A549 treated with Mapracorat at 1 μM for 4 hours (cell line): ENCODE data around the gene SMYD4. TPM values are rescaled to one million over a fixed set of nuclear protein-coding genes. Genes with fewer than 3 reads are reported as not detected.

Experiments
- total RNA-seq: library from RNA; stranded (reverse); fragments of 200-300 nt; extraction: Qiagen RNA extraction; gene quantifications from 5 replicates; pipeline ENCODE4 v1.2.3, GENCODE V29; 2022

Gene SMYD4, protein sequence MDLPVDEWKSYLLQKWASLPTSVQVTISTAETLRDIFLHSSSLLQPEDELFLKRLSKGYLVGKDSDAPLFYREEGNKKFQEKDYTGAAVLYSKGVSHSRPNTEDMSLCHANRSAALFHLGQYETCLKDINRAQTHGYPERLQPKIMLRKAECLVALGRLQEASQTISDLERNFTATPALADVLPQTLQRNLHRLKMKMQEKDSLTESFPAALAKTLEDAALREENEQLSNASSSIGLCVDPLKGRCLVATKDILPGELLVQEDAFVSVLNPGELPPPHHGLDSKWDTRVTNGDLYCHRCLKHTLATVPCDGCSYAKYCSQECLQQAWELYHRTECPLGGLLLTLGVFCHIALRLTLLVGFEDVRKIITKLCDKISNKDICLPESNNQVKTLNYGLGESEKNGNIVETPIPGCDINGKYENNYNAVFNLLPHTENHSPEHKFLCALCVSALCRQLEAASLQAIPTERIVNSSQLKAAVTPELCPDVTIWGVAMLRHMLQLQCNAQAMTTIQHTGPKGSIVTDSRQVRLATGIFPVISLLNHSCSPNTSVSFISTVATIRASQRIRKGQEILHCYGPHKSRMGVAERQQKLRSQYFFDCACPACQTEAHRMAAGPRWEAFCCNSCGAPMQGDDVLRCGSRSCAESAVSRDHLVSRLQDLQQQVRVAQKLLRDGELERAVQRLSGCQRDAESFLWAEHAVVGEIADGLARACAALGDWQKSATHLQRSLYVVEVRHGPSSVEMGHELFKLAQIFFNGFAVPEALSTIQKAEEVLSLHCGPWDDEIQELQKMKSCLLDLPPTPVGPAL
- 7.7 to 10.1 TPM (median 8.9 TPM) in 5 replicates for total RNA-seq

DNA sequence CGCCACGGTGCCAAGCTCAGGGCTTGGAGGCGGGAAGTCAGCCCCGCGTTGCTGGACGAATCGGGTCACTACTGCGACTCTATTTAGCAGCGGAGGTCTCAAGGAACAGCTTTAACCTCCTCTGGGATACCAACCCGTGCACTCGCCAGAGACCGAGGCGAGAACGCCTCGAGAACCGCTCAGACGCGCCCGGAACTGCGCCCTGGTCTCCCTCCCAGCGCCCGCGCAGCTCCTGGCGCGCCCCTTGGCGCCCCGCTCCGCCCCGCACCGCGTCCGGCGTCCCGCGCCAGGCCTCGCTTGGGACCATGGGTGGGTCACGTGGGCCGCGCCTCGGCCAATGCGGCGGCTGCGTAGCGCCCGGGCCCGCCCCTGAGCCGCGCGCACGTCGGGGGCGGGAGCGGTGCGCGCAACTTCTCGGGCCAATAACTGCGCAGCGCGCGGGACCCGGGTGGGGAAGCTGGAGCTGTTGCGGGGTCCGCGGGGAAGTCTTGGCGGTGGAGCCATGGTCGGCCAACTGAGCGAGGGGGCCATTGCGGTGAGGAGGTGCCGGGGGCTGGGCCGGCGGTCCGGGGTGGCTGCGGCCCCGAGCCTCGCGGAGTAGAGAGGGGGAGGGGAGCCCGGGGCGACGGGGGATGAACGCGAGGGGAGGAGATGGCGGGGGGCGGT is at the start of gene SMYD4, which contains the start of gene RPA1:
Gene SMYD4, minus strand, starts transcription at position 311 of the 666 bp plus-strand sequence. CDS start 1,908 bp downstream, outside the sequence.
Gene RPA1, plus strand, starts transcription at position 414 of the 666 bp plus-strand sequence. Its CDS starts 89 bp downstream, at position 503.

DNA sequence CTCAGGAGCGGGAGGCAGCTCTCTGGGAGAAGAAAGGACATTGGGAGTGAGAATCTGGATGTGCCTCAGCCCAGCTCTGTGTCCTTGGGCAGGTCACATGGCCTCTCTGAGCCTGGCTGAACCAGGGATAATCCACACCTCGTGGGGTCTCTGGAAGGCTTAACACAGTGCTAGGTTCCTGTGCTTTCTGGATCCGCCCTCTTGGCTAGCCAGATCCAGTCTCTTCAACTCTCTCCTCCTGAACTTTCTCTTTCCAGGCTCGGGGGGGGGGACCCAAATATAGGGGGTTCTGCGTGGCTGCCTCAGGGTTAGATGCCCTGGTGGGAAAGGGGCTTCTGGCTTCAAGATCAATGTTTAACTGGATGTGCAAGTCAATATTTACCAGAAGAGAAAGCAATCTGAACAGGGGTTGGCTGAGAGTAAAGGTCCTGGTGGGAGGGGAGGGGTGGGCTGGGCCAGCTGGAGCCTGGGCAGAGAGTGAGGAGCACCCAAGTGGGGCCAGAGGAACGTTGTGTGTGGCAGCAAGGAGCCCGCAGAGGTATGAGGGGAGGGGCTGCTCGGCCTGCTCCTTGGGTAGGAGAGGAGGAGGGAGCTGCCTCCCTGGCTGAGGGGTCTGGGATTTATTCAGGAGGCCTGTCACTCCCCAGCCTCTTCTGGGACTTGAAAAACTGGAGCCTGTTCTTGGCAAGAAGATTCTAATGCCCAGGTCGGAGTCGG is 87.2 kb downstream of the SMYD4 start, which contains the start of gene SERPINF2:
Gene SERPINF2, plus strand, starts transcription at position 501 of the 717 bp plus-strand sequence. CDS start 2,125 bp downstream, outside the sequence.

Other genes starting within 250 kb of the SMYD4 start
- gene SLC43A2, start 201.1 kb downstream of the SMYD4 start, total RNA-seq = 4.0 to 7.1 TPM (median 5.8 TPM) in 5 replicates
- gene SCARF1, start 184.2 kb downstream of the SMYD4 start, total RNA-seq = 0.20 to 0.38 TPM (median 0.27 TPM) in 5 replicates
- 14.0 to 20.0 TPM (median 16.8 TPM) in 5 replicates for gene RILP, start 180.0 kb downstream of the SMYD4 start, total RNA-seq
- gene PRPF8, start 145.0 kb downstream of the SMYD4 start, total RNA-seq = 247 to 273 TPM (median 254 TPM) in 5 replicates
- 1.4 to 2.1 TPM (median 1.7 TPM) in 5 replicates for gene TLCD2, start 119.5 kb downstream of the SMYD4 start, total RNA-seq
- 19.1 to 33.1 TPM (median 28.5 TPM) in 5 replicates for gene WDR81, start 105.2 kb downstream of the SMYD4 start, total RNA-seq
- 2.3 to 3.5 TPM (median 2.9 TPM) in 5 replicates for gene SERPINF2, start 87.0 kb downstream of the SMYD4 start, total RNA-seq
- 1.6 to 2.1 TPM (median 1.8 TPM) in 5 replicates for gene SERPINF1, start 67.8 kb downstream of the SMYD4 start, total RNA-seq
- gene RPA1, start 103 bp upstream of the SMYD4 start, total RNA-seq = 61.3 to 81.1 TPM (median 71.4 TPM) in 5 replicates
- gene RTN4RL1, start 195.4 kb upstream of the SMYD4 start, total RNA-seq = 8.4 to 11.6 TPM (median 9.8 TPM) in 5 replicates
- gene DPH1, start 200.3 kb upstream of the SMYD4 start, total RNA-seq = 38.2 to 45.5 TPM (median 44.4 TPM) in 5 replicates
- gene OVCA2, start 212.1 kb upstream of the SMYD4 start, total RNA-seq = 57.8 to 84.0 TPM (median 74.1 TPM) in 5 replicates
- 0.53 to 1.8 TPM (median 1.8 TPM) in 5 replicates for gene HIC1, start 225.2 kb upstream of the SMYD4 start, total RNA-seq